Fibroblast of lung (primary cell): ENCODE measurements around the gene APAF1. TPM values are rescaled to one million over a fixed set of nuclear protein-coding genes. Genes with fewer than 3 reads are reported as not detected.

Experiments used
- DNase-seq, 2 donors: peaks; one replicate each; pipeline versions ENCODE4 v3.0.0 to v3.0.0-alpha.2; 2010; ENCODE audit warnings: low read depth in 2 of 2
- H2AFZ ChIP-seq: 2 replicates; pipeline ENCODE4 v1.5.1; 2012; ENCODE audit warnings: low read length, control low read depth, inconsistent platforms
- H3K27ac ChIP-seq: 2 replicates; pipeline ENCODE4 v1.5.1; 2011; ENCODE audit warnings: low read length, control low read depth; ENCODE audit not compliant: insufficient read depth
- H3K27me3 ChIP-seq: 2 replicates; pipeline ENCODE4 v1.5.1; 2011; ENCODE audit warnings: mild to moderate bottlenecking, low read length; ENCODE audit not compliant: control insufficient read depth, insufficient read depth
- H3K36me3 ChIP-seq: 2 replicates; pipeline ENCODE4 v1.5.1; 2011; ENCODE audit warnings: low read length; ENCODE audit not compliant: control insufficient read depth, insufficient read depth
- H3K4me1 ChIP-seq: 2 replicates; pipeline ENCODE4 v1.5.1; 2011; ENCODE audit warnings: low read length; ENCODE audit not compliant: control insufficient read depth, insufficient read depth; ENCODE audit errors: extremely low read depth
- H3K4me2 ChIP-seq: 2 replicates; pipeline ENCODE4 v1.5.1; 2011; ENCODE audit warnings: low read length, control low read depth; ENCODE audit not compliant: insufficient read depth; ENCODE audit errors: extremely low read depth
- H3K4me3 ChIP-seq, 4 experiments: fragments of 200-600 bp in 1 of 4; sonication (generic) in 1 of 4; replicated peaks in 1 of 4; 2 replicates each; pipeline ENCODE4 v1.5.1; 2011 to 2016; ENCODE audit warnings: low read length in 4 of 4, low read depth in 3 of 4, mild to moderate bottlenecking in 3 of 4, control low read depth in 2 of 4, inconsistent platforms in 1 of 4, mixed read lengths in 1 of 4; ENCODE audit not compliant: insufficient read depth in 1 of 4; ENCODE audit errors: control extremely low read depth in 1 of 4
- H3K79me2 ChIP-seq: 2 replicates; pipeline ENCODE4 v1.5.1; 2012; ENCODE audit warnings: mild to moderate bottlenecking, low read length, inconsistent platforms; ENCODE audit not compliant: control insufficient read depth, insufficient read depth
- H3K9ac ChIP-seq: 2 replicates; pipeline ENCODE4 v1.5.1; 2011; ENCODE audit warnings: mild to moderate bottlenecking, low read length, control low read depth; ENCODE audit not compliant: insufficient read depth
- H3K9me3 ChIP-seq: 2 replicates; pipeline ENCODE4 v1.5.1; 2012; ENCODE audit warnings: low read depth, low read length; ENCODE audit not compliant: control insufficient read depth, insufficient read depth
- H4K20me1 ChIP-seq: 2 replicates; pipeline ENCODE4 v1.5.1; 2011; ENCODE audit warnings: low read length; ENCODE audit not compliant: control insufficient read depth, insufficient read depth; ENCODE audit errors: extremely low read depth
- CTCF ChIP-seq, 2 donors: IDR thresholded peaks in 1 of 2; conservative IDR thresholded peaks in 1 of 2; 1 replicate in 1 of 2; 2 replicates in 1 of 2; pipeline ENCODE4 v1.5.1; 2011 to 2012; ENCODE audit warnings: low read length in 2 of 2, control low read depth in 1 of 2, inconsistent platforms in 1 of 2, low read depth in 1 of 2, mild to moderate bottlenecking in 1 of 2
- EZH2 ChIP-seq: IDR thresholded peaks from 2 replicates; pipeline ENCODE4 v1.5.1; 2012; ENCODE audit warnings: low read length, control low read depth, mild to moderate bottlenecking; ENCODE audit errors: missing control alignments
- polyA plus RNA-seq, 2 donors: library from polyadenylated mRNA; depleted of rRNA in 1 of 2; stranded (reverse) in 1 of 2; unstranded in 1 of 2; fragments of >200 nt; gene quantifications; 2 replicates each; pipeline ENCODE4 v1.2.1, GENCODE V29; 2011 to 2012; ENCODE audit warnings: missing spikeins in 1 of 2
- total RNA-seq: library from RNA; depleted of rRNA; stranded (reverse); fragments of >200 nt; gene quantifications from 2 replicates; pipeline ENCODE4 v1.2.1, GENCODE V29; 2014

The APAF1 gene
- total and polyA plus RNA-seq, 2 donors (not counting 1 experiment from before 2014, with no cell fraction given), result 13.6 to 23.3 TPM

- Histone ChIP-seq H3K4me3 (no peak overlapping the region), H3K27me3 (no peaks in the 10 kb centered on the region), H3K4me1 (no peaks in the 10 kb centered on the region), H3K9me3 (no peaks in the 10 kb centered on the region), H4K20me1 (no peaks in the 10 kb centered on the region), H3K27ac (no peak overlapping the region), H3K4me2 (no peak overlapping the region), H3K9ac (no peak overlapping the region), H2AFZ (no peak overlapping the region), H3K36me3 (peaks cover 8% of the 10 kb centered on the region), H3K79me2 (no peaks in the 10 kb centered on the region)
- no peak for DNase-seq
- TF ChIP-seq CTCF (conservative IDR thresholded peaks at IDR 0.05 in 1 of 2, IDR thresholded peaks at IDR 0.05 in 1 of 2; ENCODE audit: low read depth in 1 of 2, low read length in 2 of 2), result no peak
- TF ChIP-seq EZH2, result no peak
Observed at GRCh38 chr12:98709022-98709421, 63.9 kb downstream of the APAF1 start.

GRCh38 chr12:98714426-98714825, 69.3 kb downstream of the APAF1 start:
- no peaks in the 10 kb centered on the region for H3K9me3 ChIP-seq
- DNase-seq, result no peak
- TF ChIP-seq EZH2 (no peak), CTCF (conservative IDR thresholded peaks at IDR 0.05 in 1 of 2, IDR thresholded peaks at IDR 0.05 in 1 of 2; ENCODE audit: low read depth in 1 of 2, low read length in 2 of 2) (no peak)
- no peak overlapping the region for H3K4me2 ChIP-seq
- no peaks in the 10 kb centered on the region for H3K79me2 ChIP-seq
- no peak overlapping the region for H3K27ac ChIP-seq
- H3K36me3 ChIP-seq, result peaks cover 2% of the 10 kb centered on the region
- H3K4me3 ChIP-seq, result no peak overlapping the region
- H3K27me3 ChIP-seq, result no peaks in the 10 kb centered on the region
- H4K20me1 ChIP-seq, result no peaks in the 10 kb centered on the region
- H2AFZ ChIP-seq, result no peak overlapping the region
- H3K9ac ChIP-seq, result no peak overlapping the region
- H3K4me1 ChIP-seq, result no peaks in the 10 kb centered on the region

GRCh38 chr12:98719515-98720504, 74.7 kb downstream of the APAF1 start:
- Histone ChIP-seq H3K9ac (no peak overlapping the region), H3K4me2 (no peak overlapping the region), H3K4me3 (no peak overlapping the region), H3K27ac (no peak overlapping the region), H3K79me2 (no peaks in the 10 kb centered on the region), H3K9me3 (no peaks in the 10 kb centered on the region), H3K4me1 (no peaks in the 10 kb centered on the region), H2AFZ (no peak overlapping the region), H3K36me3 (no peaks in the 10 kb centered on the region), H3K27me3 (no peaks in the 10 kb centered on the region), H4K20me1 (no peaks in the 10 kb centered on the region)
- TF ChIP-seq EZH2 (no peak), CTCF (conservative IDR thresholded peaks at IDR 0.05 in 1 of 2, IDR thresholded peaks at IDR 0.05 in 1 of 2; ENCODE audit: low read depth in 1 of 2, low read length in 2 of 2) (no peak)
- no peak for DNase-seq
